Keratinocyte (primary cell): ENCODE data around the gene OSBPL8.

Experiments used
- EZH2 ChIP-seq: IDR thresholded peaks from one replicate; pipeline ENCODE4 v1.6.1; 2012; ENCODE audit warnings: inconsistent platforms, mild to moderate bottlenecking, low read length, moderate library complexity
- TF ChIP-seq, protein P1 (sequence below), 3 experiments: IDR thresholded peaks in 1 of 3; conservative IDR thresholded peaks in 1 of 3; optimal IDR thresholded peaks in 1 of 3; 2 replicates in 2 of 3; 3 replicates in 1 of 3; pipeline versions ENCODE3 to v1.5.1; 2011; ENCODE audit warnings: low read length in 3 of 3, mild to moderate bottlenecking in 3 of 3, moderate library complexity in 2 of 3, control low read depth in 1 of 3, inconsistent platforms in 1 of 3; ENCODE audit not compliant: insufficient read depth in 2 of 3; ENCODE audit errors: extremely low read depth in 1 of 3

DNA sequence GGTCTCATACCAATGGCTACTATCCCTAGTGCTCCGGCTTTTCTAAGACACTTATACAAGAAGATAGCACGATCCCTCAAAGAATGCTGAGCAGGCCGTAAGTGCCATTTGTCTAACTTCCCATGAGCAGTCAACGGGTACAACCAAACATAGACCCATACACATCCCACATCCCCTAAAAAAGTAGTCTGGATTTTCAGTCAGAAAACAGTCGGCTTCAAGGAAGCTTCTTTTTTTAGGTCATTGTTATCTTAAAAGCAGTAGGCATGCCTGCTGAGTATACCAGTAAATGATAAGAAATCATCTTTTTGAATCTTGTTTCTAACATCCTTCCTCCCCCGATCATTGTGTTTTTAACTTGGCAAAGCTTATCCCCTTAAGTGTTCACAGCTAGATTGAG lies 19.8 kb downstream of the OSBPL8 start:
- TF ChIP-seq, protein P1, sequence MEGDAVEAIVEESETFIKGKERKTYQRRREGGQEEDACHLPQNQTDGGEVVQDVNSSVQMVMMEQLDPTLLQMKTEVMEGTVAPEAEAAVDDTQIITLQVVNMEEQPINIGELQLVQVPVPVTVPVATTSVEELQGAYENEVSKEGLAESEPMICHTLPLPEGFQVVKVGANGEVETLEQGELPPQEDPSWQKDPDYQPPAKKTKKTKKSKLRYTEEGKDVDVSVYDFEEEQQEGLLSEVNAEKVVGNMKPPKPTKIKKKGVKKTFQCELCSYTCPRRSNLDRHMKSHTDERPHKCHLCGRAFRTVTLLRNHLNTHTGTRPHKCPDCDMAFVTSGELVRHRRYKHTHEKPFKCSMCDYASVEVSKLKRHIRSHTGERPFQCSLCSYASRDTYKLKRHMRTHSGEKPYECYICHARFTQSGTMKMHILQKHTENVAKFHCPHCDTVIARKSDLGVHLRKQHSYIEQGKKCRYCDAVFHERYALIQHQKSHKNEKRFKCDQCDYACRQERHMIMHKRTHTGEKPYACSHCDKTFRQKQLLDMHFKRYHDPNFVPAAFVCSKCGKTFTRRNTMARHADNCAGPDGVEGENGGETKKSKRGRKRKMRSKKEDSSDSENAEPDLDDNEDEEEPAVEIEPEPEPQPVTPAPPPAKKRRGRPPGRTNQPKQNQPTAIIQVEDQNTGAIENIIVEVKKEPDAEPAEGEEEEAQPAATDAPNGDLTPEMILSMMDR (optimal IDR thresholded peaks at IDR 0.05 in 1 of 3, IDR thresholded peaks at IDR 0.05 in 1 of 3, conservative IDR thresholded peaks at IDR 0.05 in 1 of 3; ENCODE audit: extremely low read depth in 1 of 3, insufficient read depth in 2 of 3, low read length in 3 of 3): no peak
- no peak for TF ChIP-seq EZH2
